ENCODE data around the gene MRPL55. TPM values are rescaled to one million over a fixed set of nuclear protein-coding genes. Genes with fewer than 3 reads are reported as not detected.
A peak's percentile ranks its signal among the peaks of the same experiment; 100 is the strongest.

MRPL55 gene
- total and polyA plus RNA-seq, 2 of the 13 experiments (the other 11 are each of a cell fraction or from before 2014, with no cell fraction given): 58.6 to 92.9 TPM

DNA sequence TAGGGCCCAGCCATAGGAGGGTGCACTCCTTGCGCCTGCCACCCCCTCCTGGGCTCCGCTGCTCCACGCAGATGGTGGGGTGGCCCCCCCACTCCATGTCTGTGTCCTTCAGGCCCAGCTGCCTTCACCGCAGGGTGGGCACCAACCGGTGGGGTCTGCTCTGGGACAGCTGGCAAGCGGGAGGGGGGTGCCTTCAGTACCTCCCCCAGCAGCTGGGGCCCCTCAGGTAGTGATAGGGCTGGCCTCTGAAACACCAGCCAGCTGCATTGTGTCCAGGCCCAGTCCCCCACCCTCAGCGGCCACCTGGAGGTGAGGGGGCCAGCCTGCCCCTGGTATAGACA lies 41.0 kb upstream of the MRPL55 start:
- Histone ChIP-seq H3K9me3 (ENCODE audit: low read length) (no peaks in the 10 kb centered on the region), H3K4me2 (ENCODE audit: low read depth, low read length) (peak overlapping the region; percentile 96), H3K27me3 (ENCODE audit: control insufficient read depth in 1 of 2, insufficient read depth in 2 of 2, low read length in 2 of 2) (no peaks in the 10 kb centered on the region), H3K79me2 (ENCODE audit: insufficient read depth, low read length) (peaks cover 17% of the 10 kb centered on the region), H3K4me1 (ENCODE audit: insufficient read depth, low read length) (peaks cover 34% of the 10 kb centered on the region), H3K27ac (ENCODE audit: extremely low read length, insufficient read depth, low read length) (peak overlapping the region; percentile 73), H3K4me3 (replicated peaks in 1 of 3; ENCODE audit: insufficient read depth in 1 of 3, low read depth in 2 of 3, low read length in 3 of 3) (peak overlapping the region; percentile 54 to 78 (median 63); a peak in 5 of 6 replicates), H4K20me1 (ENCODE audit: insufficient read depth, low read length) (0 out of 2 replicates have a peak, but pooled peaks cover 6% of the 10 kb centered on the region), H3K36me3 (replicated peaks in 1 of 2; ENCODE audit: control insufficient read depth in 1 of 2, insufficient read depth in 2 of 2, low read length in 2 of 2) (peaks cover 2 to 17% of the 10 kb centered on the region in 2 experiments; a peak in 4 of 5 replicates), H3K9ac (ENCODE audit: insufficient read depth, low read depth, low read length) (peak overlapping the region; percentile 77), H2AFZ (ENCODE audit: low read length) (no peak overlapping the region)
- FAIRE-seq (no peak), DNase-seq (ENCODE audit: low spot score) (no peak), ATAC-seq (no peak)
- ChIA-PET CTCF (ENCODE audit: low intra/inter-chr PET ratio, low total read pairs) (no interaction called here), POLR2A (interaction anchor here (1.0 to 7.9 kb wide), 7 partner anchors 10 to 40 kb away, joined by 3 to 72 read pairs (median 5); partner anchors contain the start of genes GUK1 and IBA57)
- intact Hi-C loops (cut with micrococcal nuclease; ENCODE audit: unreplicated experiment) (no loop called here), in situ Hi-C loops (cut with HindIII; ENCODE audit: extremely low pct_ligation_motif_present, low pct_unique_long_range_greater_than_20kb) (no loop called here)
- no TSS peak for BruUV-seq (replicated peaks)
- WGBS (ENCODE audit: low lambda C conversion rate): no CpG with 5 or more reads among the region's 7 CpGs
- TF ChIP-seq JDP2 (CRISPR knock-in tag; IDR thresholded peaks at IDR 0.05; ENCODE audit: borderline replicate concordance) (no peak), ZNF207 (IDR thresholded peaks at IDR 0.05; ENCODE audit: borderline replicate concordance) (no peak), ZMAT3 (CRISPR knock-in tag; conservative IDR thresholded peaks at IDR 0.05) (no peak), SOX6 (IDR thresholded peaks at IDR 0.05) (no peak), SOX6 (CRISPR knock-in tag; IDR thresholded peaks at IDR 0.05) (0 out of 2 replicates have a peak, but pooled peaks have one; percentile 8), HNRNPK (IDR thresholded peaks at IDR 0.05; ENCODE audit: low read depth, low read length, poor library complexity, severe bottlenecking) (no peak), KMT2B (CRISPR knock-in tag; IDR thresholded peaks at IDR 0.05) (no peak), GMEB2 (CRISPR knock-in tag; IDR thresholded peaks at IDR 0.05; ENCODE audit: low read depth) (no peak), ZNF569 (CRISPR knock-in tag; IDR thresholded peaks at IDR 0.05; ENCODE audit: borderline replicate concordance) (no peak), RARA (CRISPR knock-in tag; IDR thresholded peaks at IDR 0.05) (no peak), DZIP1 (CRISPR knock-in tag; IDR thresholded peaks at IDR 0.05) (no peak), ATF1 (CRISPR knock-in tag; IDR thresholded peaks at IDR 0.05) (no peak), ZNF333 (CRISPR knock-in tag; IDR thresholded peaks at IDR 0.05; ENCODE audit: borderline replicate concordance) (0 out of 2 replicates have a peak, but pooled peaks have one; percentile 23), CC2D1A (CRISPR knock-in tag; IDR thresholded peaks at IDR 0.05) (no peak), ZBTB38 (CRISPR knock-in tag; IDR thresholded peaks at IDR 0.05) (no peak), ZBTB7B (CRISPR knock-in tag; IDR thresholded peaks at IDR 0.05) (no peak)
- TF ChIP-seq, protein P1, sequence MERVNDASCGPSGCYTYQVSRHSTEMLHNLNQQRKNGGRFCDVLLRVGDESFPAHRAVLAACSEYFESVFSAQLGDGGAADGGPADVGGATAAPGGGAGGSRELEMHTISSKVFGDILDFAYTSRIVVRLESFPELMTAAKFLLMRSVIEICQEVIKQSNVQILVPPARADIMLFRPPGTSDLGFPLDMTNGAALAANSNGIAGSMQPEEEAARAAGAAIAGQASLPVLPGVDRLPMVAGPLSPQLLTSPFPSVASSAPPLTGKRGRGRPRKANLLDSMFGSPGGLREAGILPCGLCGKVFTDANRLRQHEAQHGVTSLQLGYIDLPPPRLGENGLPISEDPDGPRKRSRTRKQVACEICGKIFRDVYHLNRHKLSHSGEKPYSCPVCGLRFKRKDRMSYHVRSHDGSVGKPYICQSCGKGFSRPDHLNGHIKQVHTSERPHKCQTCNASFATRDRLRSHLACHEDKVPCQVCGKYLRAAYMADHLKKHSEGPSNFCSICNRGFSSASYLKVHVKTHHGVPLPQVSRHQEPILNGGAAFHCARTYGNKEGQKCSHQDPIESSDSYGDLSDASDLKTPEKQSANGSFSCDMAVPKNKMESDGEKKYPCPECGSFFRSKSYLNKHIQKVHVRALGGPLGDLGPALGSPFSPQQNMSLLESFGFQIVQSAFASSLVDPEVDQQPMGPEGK (CRISPR knock-in tag; IDR thresholded peaks at IDR 0.05): peak; percentile 81; the same call in 1 of the 2 replicates

Data from HepG2 (cell line).